Sigmoid colon (tissue), 4 donors: ENCODE results near the gene HOXB5.
A peak's percentile ranks its signal among the peaks of the same experiment; 100 is the strongest.

Experiments
- POLR2A ChIP-seq, 2 donors: fragments of 450-650 bp; IDR thresholded peaks; one replicate each; pipeline ENCODE4 v1.6.1; 2016; ENCODE audit warnings: antibody characterized with exemption in 2 of 2, mild to moderate bottlenecking in 2 of 2, moderate library complexity in 2 of 2
- POLR2AphosphoS5 ChIP-seq, 4 donors: sonication (generic); formaldehyde crosslinking; IDR thresholded peaks; one replicate each; pipeline ENCODE4 v1.6.1; 2017; ENCODE audit warnings: antibody characterized with exemption in 4 of 4
- TF ChIP-seq, protein P1 (sequence below), 4 experiments: fragments of 450-650 bp in 3 of 4; fragments of 200-600 bp in 1 of 4; IDR thresholded peaks; one replicate each; pipeline ENCODE4 v1.5.1; 2016 to 2019; ENCODE audit warnings: antibody characterized with exemption in 4 of 4, mild to moderate bottlenecking in 3 of 4, moderate library complexity in 2 of 4

DNA sequence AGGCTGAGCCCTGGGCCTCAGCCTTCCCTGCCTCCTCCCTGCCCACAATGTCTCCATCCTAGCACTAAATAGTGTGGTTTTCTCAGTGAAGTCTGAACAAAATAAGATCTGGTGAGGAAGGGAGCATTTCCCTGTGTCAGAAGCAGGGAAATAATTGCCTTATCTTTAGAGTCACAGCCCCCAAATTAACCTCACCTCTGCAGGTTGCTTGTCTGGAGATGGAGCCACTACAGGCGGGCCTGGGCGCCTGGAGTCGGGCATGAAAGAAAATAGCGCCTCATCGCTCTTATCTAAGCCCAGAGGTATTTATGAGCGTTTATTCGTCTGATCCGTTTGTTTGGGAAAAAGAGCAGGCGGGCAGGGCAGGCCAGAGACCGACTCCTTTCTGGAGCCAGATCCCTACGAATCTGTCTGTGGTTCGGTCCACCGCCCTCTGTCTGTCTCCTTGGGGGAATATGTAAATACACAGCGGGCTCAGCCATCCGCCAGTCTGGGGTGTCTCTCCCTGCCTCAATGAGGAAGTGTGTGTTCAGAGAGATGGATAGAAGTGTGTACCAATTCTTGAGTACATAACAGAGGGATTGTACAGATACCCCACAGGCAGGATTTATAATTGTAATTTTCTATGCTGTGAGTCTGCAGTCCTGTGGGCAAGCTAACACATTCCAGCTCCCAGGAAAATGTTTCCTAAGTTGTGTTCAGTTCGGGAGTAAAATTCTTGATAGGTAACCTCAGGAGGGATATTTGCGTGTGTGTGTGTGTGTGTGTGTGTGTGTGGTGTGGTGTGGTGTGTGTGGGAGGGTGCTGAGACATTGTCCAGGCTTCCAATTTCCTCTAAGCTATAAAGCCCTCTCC lies 6.9 kb upstream of the HOXB5 start:
- TF ChIP-seq POLR2AphosphoS5 (IDR thresholded peaks at IDR 0.05) (peak in 1 of 4 donors; percentile 9), POLR2A (IDR thresholded peaks at IDR 0.05) (no peak)
- TF ChIP-seq, protein P1, sequence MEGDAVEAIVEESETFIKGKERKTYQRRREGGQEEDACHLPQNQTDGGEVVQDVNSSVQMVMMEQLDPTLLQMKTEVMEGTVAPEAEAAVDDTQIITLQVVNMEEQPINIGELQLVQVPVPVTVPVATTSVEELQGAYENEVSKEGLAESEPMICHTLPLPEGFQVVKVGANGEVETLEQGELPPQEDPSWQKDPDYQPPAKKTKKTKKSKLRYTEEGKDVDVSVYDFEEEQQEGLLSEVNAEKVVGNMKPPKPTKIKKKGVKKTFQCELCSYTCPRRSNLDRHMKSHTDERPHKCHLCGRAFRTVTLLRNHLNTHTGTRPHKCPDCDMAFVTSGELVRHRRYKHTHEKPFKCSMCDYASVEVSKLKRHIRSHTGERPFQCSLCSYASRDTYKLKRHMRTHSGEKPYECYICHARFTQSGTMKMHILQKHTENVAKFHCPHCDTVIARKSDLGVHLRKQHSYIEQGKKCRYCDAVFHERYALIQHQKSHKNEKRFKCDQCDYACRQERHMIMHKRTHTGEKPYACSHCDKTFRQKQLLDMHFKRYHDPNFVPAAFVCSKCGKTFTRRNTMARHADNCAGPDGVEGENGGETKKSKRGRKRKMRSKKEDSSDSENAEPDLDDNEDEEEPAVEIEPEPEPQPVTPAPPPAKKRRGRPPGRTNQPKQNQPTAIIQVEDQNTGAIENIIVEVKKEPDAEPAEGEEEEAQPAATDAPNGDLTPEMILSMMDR (IDR thresholded peaks at IDR 0.05) = no peak
